Thoracic aorta (tissue), 2 donors: ENCODE measurements around the gene TYROBP. TPM values are rescaled to one million over a fixed set of nuclear protein-coding genes. Genes with fewer than 3 reads are reported as not detected.

Experiments
- ATAC-seq: fragments of 150-250 bp; one replicate; pipeline ENCODE4 v1.8.0; 2017; ENCODE audit warnings: low read depth; ENCODE audit not compliant: insufficient number of reproducible peaks, low FRiP score
- DNase-seq: peaks from one replicate; pipeline ENCODE4 v3.0.0-alpha.2; 2020; ENCODE audit warnings: low spot score
- H3K27ac ChIP-seq, 2 donors: fragments of 200-600 bp; sonication (generic); 1 replicate in 1 of 2; 2 replicates in 1 of 2; pipeline ENCODE4 v1.5.1; 2016; ENCODE audit warnings: mild to moderate bottlenecking in 2 of 2, moderate library complexity in 2 of 2
- H3K27me3 ChIP-seq: fragments of 200-600 bp; sonication (generic); replicated peaks from 2 replicates; pipeline ENCODE4 v1.6.0; 2016; ENCODE audit warnings: mild to moderate bottlenecking; ENCODE audit not compliant: insufficient read depth
- H3K36me3 ChIP-seq: fragments of 200-600 bp; sonication (generic); one replicate; pipeline ENCODE4 v1.5.1; 2016
- H3K4me1 ChIP-seq, 2 donors: fragments of 200-600 bp; sonication (generic); 1 replicate in 1 of 2; 2 replicates in 1 of 2; pipeline versions ENCODE4 v1.5.1 to v1.6.0; 2016; ENCODE audit warnings: low read depth in 2 of 2, mild to moderate bottlenecking in 1 of 2; ENCODE audit not compliant: control insufficient read depth in 1 of 2
- H3K4me3 ChIP-seq: fragments of 200-600 bp; sonication (generic); 2 replicates; pipeline ENCODE4 v1.5.1; 2016; ENCODE audit warnings: mild to moderate bottlenecking
- H3K9me3 ChIP-seq: fragments of 200-600 bp; sonication (generic); 2 replicates; pipeline ENCODE4 v1.5.1; 2016
- total RNA-seq, 2 donors: library from RNA; depleted of rRNA; stranded (reverse); fragments of >200 nt; gene quantifications; one replicate each; pipeline versions ENCODE4 v1.1.0 to v1.2.3, GENCODE V29; 2016
- TF ChIP-seq, protein P1 (sequence below): fragments of 200-600 bp; sonication (generic); IDR thresholded peaks from one replicate; pipeline ENCODE4 v1.5.1; 2019; ENCODE audit warnings: antibody characterized with exemption

Gene TYROBP
- total RNA-seq, 2 donors from 2014 or later: 155 to 247 TPM

DNA sequence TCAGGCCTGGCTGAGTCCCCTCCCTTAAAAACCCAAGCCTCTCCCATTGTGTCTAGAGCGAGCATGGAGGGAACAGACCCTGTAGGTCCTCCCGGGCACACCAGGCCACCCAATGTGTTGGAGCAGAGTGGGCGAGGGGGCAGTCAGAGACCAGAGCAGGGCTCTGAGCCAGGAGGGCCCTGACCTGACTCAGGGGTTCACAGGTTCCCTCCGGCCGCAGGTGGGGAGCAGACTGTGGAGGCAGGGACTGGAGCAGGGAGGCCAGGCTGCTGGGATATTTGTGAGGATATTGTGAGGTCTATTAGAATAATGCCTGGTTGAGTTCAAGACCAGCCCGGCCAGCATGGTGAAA, 1.6 kb upstream of the TYROBP start:
- Histone ChIP-seq H3K4me3 (no peak overlapping the region), H3K27ac (peak overlapping the region; percentile 17 to 31), H3K4me1 (peaks cover 0 to 3% of the 10 kb centered on the region in 2 donors), H3K36me3 (no peaks in the 10 kb centered on the region), H3K9me3 (no peaks in the 10 kb centered on the region), H3K27me3 (no peaks in the 10 kb centered on the region)
- DNase-seq (no peak), ATAC-seq (no peak)
- TF ChIP-seq, protein P1, sequence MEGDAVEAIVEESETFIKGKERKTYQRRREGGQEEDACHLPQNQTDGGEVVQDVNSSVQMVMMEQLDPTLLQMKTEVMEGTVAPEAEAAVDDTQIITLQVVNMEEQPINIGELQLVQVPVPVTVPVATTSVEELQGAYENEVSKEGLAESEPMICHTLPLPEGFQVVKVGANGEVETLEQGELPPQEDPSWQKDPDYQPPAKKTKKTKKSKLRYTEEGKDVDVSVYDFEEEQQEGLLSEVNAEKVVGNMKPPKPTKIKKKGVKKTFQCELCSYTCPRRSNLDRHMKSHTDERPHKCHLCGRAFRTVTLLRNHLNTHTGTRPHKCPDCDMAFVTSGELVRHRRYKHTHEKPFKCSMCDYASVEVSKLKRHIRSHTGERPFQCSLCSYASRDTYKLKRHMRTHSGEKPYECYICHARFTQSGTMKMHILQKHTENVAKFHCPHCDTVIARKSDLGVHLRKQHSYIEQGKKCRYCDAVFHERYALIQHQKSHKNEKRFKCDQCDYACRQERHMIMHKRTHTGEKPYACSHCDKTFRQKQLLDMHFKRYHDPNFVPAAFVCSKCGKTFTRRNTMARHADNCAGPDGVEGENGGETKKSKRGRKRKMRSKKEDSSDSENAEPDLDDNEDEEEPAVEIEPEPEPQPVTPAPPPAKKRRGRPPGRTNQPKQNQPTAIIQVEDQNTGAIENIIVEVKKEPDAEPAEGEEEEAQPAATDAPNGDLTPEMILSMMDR: no peak

DNA sequence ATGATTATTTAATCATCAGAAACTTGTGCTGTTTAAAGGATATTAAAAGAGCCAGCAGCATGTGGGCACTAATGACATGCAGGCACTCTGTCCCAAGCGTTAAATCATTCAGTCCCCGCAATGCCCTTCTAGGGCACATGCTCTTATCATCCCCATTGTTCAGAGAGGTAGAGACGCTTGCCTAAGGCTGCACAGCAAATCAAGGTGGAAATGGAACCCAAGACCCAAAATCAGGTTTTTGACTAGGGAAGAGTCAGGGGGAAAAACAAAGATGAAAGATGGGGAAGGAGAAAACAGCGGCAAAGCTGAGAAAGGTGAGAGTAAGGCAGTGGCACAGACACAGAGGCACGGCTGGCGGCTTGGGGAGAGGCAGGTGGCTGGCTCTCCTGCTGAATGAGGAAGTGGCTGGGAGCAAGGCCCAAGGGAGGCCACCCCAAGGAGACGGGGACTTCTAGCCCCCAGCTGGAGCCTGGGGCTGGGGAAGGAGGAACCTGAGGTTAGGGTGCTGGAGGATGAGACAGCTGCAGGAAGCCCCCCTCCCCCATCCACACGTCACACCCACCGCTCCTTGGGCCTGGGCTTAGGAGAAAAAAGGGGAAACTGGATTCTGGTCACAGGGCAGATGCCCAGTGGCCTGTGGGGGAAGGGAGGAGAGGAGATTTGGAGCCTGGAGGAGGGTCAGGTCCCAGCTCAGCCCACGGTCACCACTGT, 1.0 kb upstream of the TYROBP start:
- TF ChIP-seq, protein P1: no peak
- Histone ChIP-seq H3K4me1 (peaks cover 0 to 3% of the 10 kb centered on the region in 2 donors), H3K27me3 (no peaks in the 10 kb centered on the region), H3K36me3 (no peaks in the 10 kb centered on the region), H3K9me3 (no peaks in the 10 kb centered on the region), H3K27ac (peak overlapping the region; percentile 17 to 59), H3K4me3 (peak overlapping the region; percentile 24)
- ATAC-seq (no peak), DNase-seq (no peak)

DNA sequence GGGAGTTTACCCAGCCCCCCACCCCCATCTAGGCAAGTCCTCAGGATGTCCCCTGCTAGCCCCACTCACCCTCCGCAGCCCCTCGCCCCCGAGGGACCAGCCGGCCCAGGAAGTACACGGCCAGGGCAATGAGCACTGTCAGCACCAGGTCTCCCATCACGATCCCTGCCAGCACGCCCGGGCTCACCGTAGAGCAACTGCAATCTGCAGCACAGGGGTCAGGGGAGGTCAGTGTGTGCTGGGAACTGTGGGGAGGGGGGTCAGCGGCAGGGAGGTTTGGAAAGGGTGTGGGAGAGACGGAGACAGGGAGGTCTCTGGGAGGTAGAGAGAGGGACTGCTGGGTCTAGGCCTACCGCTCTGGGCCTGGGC, 734 bp downstream of the TYROBP start:
- no peaks in the 10 kb centered on the region for H3K27me3 ChIP-seq
- DNase-seq: no peak
- H3K36me3 ChIP-seq: no peaks in the 10 kb centered on the region
- H3K4me1 ChIP-seq: peaks cover 0 to 12% of the 10 kb centered on the region in 2 donors
- no peaks in the 10 kb centered on the region for H3K9me3 ChIP-seq
- ATAC-seq: no peak
- H3K4me3 ChIP-seq: peak overlapping the region; percentile 63
- TF ChIP-seq, protein P1: no peak
- peak overlapping the region in 1 of 2 donors; percentile 59 for H3K27ac ChIP-seq

DNA sequence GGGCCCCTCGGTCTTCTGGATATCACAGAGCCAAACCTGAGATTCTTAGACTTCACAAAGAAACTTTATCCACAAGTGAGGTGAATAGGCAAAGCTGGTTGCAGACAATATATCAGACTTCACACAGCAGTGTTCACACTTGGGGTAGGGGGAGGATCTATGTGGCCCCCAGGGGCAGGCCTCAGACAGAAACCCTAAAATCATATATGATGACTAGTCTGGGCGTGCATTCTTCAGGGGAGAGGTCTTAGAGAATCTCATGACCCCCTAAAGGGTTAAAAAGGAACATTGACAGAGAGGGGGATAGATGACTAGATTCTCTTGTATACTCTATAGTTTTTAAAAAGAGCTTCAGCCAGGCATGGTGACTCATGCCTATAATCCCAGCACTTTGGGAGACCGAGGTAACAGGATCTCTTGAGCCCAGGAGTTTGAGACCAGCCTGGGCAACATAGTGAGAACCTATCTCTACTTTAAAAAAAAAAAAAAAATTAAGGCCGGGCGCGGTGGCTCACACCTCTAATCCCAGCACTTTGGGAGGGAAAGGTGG, 2.8 kb downstream of the TYROBP start:
- Histone ChIP-seq H3K27ac (peak overlapping the region in 1 of 2 donors; percentile 30), H3K4me1 (peaks cover 0 to 16% of the 10 kb centered on the region in 2 donors)

More for the DNA sequence above, 2.8 kb downstream of the TYROBP start:
- H3K27me3 ChIP-seq: no peaks in the 10 kb centered on the region
- no peaks in the 10 kb centered on the region for H3K36me3 ChIP-seq
- no peak for DNase-seq
- no peaks in the 10 kb centered on the region for H3K9me3 ChIP-seq
- no peak overlapping the region for H3K4me3 ChIP-seq
- ATAC-seq: no peak
- TF ChIP-seq, protein P1: no peak
